ENCODE results near the gene PCYT1A.

- TF ChIP-seq, protein P1, sequence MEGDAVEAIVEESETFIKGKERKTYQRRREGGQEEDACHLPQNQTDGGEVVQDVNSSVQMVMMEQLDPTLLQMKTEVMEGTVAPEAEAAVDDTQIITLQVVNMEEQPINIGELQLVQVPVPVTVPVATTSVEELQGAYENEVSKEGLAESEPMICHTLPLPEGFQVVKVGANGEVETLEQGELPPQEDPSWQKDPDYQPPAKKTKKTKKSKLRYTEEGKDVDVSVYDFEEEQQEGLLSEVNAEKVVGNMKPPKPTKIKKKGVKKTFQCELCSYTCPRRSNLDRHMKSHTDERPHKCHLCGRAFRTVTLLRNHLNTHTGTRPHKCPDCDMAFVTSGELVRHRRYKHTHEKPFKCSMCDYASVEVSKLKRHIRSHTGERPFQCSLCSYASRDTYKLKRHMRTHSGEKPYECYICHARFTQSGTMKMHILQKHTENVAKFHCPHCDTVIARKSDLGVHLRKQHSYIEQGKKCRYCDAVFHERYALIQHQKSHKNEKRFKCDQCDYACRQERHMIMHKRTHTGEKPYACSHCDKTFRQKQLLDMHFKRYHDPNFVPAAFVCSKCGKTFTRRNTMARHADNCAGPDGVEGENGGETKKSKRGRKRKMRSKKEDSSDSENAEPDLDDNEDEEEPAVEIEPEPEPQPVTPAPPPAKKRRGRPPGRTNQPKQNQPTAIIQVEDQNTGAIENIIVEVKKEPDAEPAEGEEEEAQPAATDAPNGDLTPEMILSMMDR (IDR thresholded peaks at IDR 0.05), result no peak
- no peak for TF ChIP-seq EZH2 (IDR thresholded peaks at IDR 0.05; ENCODE audit: borderline replicate concordance, insufficient read depth, low read depth, low read length, poor library complexity, severe bottlenecking)
These were observed 94.9 kb downstream of the PCYT1A start for GRCh38 chr3:196192524-196193051.

Data from B cell (primary cell).